OCI-LY1 (cell line): ENCODE measurements around the gene EIF4E3.

ENCODE experiments used
- H2AFZ ChIP-seq: fragments of 200-600 bp; sonication (generic), shearing (Covaris generic); 2 replicates; pipeline ENCODE4 v1.6.0; 2014; ENCODE audit warnings: antibody characterized with exemption, mild to moderate bottlenecking, low read length
- H3F3A ChIP-seq: fragments of 200-600 bp; sonication (generic), shearing (Covaris generic); 2 replicates; pipeline ENCODE4 v1.6.0; 2014; ENCODE audit warnings: mild to moderate bottlenecking, antibody characterized with exemption, low read length, moderate library complexity; ENCODE audit not compliant: insufficient read depth
- H3K27ac ChIP-seq: fragments of 200-600 bp; sonication (generic); 2 replicates; pipeline ENCODE4 v1.5.1; 2014; ENCODE audit warnings: low read length, mixed run types, mild to moderate bottlenecking, low read depth; ENCODE audit not compliant: poor library complexity, severe bottlenecking
- H3K27me3 ChIP-seq: fragments of 200-600 bp; sonication (generic); 2 replicates; pipeline ENCODE4 v1.6.0; 2014; ENCODE audit warnings: antibody characterized with exemption, mild to moderate bottlenecking, low read length, moderate library complexity; ENCODE audit not compliant: insufficient read depth
- H3K36me3 ChIP-seq: fragments of 200-600 bp; sonication (generic); 2 replicates; pipeline ENCODE4 v1.6.1; 2014; ENCODE audit warnings: mild to moderate bottlenecking, antibody characterized with exemption, low read length, moderate library complexity, mixed read lengths; ENCODE audit not compliant: insufficient read depth
- H3K4me1 ChIP-seq: fragments of 200-600 bp; sonication (generic); 2 replicates; pipeline ENCODE4 v1.5.1; 2014; ENCODE audit warnings: mild to moderate bottlenecking, low read length, moderate library complexity; ENCODE audit not compliant: insufficient read depth, severe bottlenecking
- H3K4me2 ChIP-seq: fragments of 200-600 bp; sonication (generic), shearing (Covaris generic); 2 replicates; pipeline ENCODE4 v1.6.1; 2014; ENCODE audit warnings: low read length
- H3K4me3 ChIP-seq: fragments of 200-600 bp; sonication (generic); 2 replicates; pipeline ENCODE4 v1.5.1; 2014; ENCODE audit warnings: low read length, low read depth, mild to moderate bottlenecking, mixed read lengths; ENCODE audit not compliant: poor library complexity, severe bottlenecking
- H3K79me2 ChIP-seq: fragments of 200-600 bp; shearing (Covaris generic); 2 replicates; pipeline ENCODE4 v1.6.1; 2016; ENCODE audit warnings: mixed run types, low read length, mixed read lengths; ENCODE audit not compliant: insufficient read depth
- H3K9ac ChIP-seq: fragments of 200-600 bp; sonication (generic), shearing (Covaris generic); 2 replicates; pipeline ENCODE4 v1.6.1; 2014; ENCODE audit warnings: mild to moderate bottlenecking, low read length, mixed read lengths
- H3K9me2 ChIP-seq: fragments of 200-600 bp; sonication (generic), shearing (Covaris generic); 2 replicates; pipeline ENCODE4 v1.6.1; 2014; ENCODE audit warnings: low read depth, mild to moderate bottlenecking, low read length, mixed read lengths
- H3K9me3 ChIP-seq: fragments of 200-600 bp; shearing (Covaris generic); 2 replicates; pipeline ENCODE4 v1.6.1; 2014; ENCODE audit warnings: low read length, mixed read lengths
- H4K20me1 ChIP-seq: fragments of 200-600 bp; sonication (generic), shearing (Covaris generic); 2 replicates; pipeline ENCODE4 v1.6.0; 2016; ENCODE audit warnings: mild to moderate bottlenecking, low read length; ENCODE audit not compliant: insufficient read depth
- EZH2 ChIP-seq: fragments of 200-600 bp; sonication (generic), shearing (Covaris generic); IDR thresholded peaks from 2 replicates; pipeline ENCODE4 v1.8.0; 2017; ENCODE audit warnings: borderline replicate concordance, mixed run types, mild to moderate bottlenecking, antibody characterized with exemption, low read length, moderate library complexity, mixed read lengths
- TF ChIP-seq, protein P1 (sequence below): fragments of 200-600 bp; sonication (generic), shearing (Covaris generic); IDR thresholded peaks from 2 replicates; pipeline ENCODE4 v1.5.1; 2017; ENCODE audit warnings: mild to moderate bottlenecking, antibody characterized with exemption, low read length, moderate library complexity, mixed read lengths

Gene EIF4E3

DNA sequence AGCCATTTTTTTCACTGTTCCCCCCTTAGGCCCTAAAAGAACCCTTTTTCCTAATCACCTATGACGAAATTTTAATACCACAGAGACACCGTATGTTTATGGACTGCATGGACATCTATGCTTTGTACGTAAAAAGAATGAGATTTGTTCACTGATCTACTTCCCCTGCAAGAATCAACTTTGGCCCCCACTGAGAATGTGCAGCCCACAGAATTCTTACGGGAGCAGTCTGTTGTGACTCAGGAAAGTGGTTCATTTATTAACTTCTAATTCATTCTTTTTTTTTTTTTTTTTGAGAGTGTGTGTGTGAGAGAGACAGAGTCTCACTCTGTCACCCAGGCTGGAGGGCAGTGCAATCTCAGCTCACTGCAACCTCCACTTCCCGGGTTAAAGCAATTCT lies 17.6 kb downstream of the EIF4E3 start:
- H2AFZ ChIP-seq: no peak overlapping the region
- H3K79me2 ChIP-seq: no peaks in the 10 kb centered on the region
- H3K4me1 ChIP-seq: no peaks in the 10 kb centered on the region
- no peak overlapping the region for H3K9ac ChIP-seq
- H3K9me2 ChIP-seq: no peaks in the 10 kb centered on the region
- H3K27ac ChIP-seq: no peak overlapping the region
- no peaks in the 10 kb centered on the region for H4K20me1 ChIP-seq
- H3K9me3 ChIP-seq: no peaks in the 10 kb centered on the region
- no peaks in the 10 kb centered on the region for H3K36me3 ChIP-seq
- H3F3A ChIP-seq: no peaks in the 10 kb centered on the region
- H3K4me2 ChIP-seq: no peak overlapping the region
- 0 out of 2 replicates have a peak, but pooled peaks cover 3% of the 10 kb centered on the region for H3K27me3 ChIP-seq
- no peak overlapping the region for H3K4me3 ChIP-seq
- TF ChIP-seq EZH2: no peak
- TF ChIP-seq, protein P1, sequence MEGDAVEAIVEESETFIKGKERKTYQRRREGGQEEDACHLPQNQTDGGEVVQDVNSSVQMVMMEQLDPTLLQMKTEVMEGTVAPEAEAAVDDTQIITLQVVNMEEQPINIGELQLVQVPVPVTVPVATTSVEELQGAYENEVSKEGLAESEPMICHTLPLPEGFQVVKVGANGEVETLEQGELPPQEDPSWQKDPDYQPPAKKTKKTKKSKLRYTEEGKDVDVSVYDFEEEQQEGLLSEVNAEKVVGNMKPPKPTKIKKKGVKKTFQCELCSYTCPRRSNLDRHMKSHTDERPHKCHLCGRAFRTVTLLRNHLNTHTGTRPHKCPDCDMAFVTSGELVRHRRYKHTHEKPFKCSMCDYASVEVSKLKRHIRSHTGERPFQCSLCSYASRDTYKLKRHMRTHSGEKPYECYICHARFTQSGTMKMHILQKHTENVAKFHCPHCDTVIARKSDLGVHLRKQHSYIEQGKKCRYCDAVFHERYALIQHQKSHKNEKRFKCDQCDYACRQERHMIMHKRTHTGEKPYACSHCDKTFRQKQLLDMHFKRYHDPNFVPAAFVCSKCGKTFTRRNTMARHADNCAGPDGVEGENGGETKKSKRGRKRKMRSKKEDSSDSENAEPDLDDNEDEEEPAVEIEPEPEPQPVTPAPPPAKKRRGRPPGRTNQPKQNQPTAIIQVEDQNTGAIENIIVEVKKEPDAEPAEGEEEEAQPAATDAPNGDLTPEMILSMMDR: no peak

DNA sequence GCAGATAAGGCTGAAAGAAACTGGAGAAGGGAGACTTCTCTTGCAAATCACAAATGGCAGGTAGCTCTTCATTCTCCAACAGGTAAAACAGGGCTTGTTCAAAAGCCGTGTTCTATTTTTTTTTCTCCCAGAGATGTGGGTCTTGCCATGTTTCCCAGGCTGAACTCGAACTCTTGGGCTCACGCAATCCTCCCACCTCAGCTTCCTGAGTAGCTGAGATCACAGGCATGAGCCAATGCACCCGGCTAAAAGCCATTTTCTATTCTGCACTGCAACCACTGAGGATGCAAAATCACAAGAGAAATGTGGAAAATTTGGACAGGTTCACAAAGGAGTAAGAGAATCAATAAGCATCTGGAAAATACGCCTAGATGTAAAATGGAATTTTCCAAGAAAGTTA lies 19.5 kb downstream of the EIF4E3 start:
- Histone ChIP-seq H3K9me2 (no peaks in the 10 kb centered on the region), H3K9ac (no peak overlapping the region), H3K4me1 (no peaks in the 10 kb centered on the region), H2AFZ (no peak overlapping the region), H3K27me3 (0 out of 2 replicates have a peak, but pooled peaks cover 3% of the 10 kb centered on the region), H3K79me2 (no peaks in the 10 kb centered on the region), H3K27ac (no peak overlapping the region), H3F3A (no peaks in the 10 kb centered on the region), H3K9me3 (no peaks in the 10 kb centered on the region), H3K4me2 (no peak overlapping the region), H3K4me3 (no peak overlapping the region), H4K20me1 (no peaks in the 10 kb centered on the region), H3K36me3 (no peaks in the 10 kb centered on the region)
- TF ChIP-seq EZH2: no peak
- TF ChIP-seq, protein P1: no peak

DNA sequence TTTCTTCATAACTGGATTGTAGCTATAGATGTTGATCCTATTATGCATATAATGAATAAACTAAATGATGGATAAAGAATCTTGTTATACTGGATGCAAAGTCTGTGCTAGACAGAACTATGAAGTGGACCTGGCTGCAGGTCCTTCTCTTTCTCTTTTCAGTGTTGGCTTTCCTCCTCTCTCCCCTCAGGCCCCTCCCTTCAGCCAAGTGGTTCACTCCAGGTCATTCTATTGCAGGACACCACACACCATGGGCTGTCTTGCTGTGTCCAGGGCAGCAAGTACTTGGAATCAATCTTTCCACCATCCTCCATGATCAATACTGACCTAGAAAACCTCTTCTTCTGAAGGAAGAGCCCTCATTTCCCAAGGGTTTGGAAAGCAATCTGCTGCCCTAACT lies 20.3 kb downstream of the EIF4E3 start:
- no peak overlapping the region for H3K9ac ChIP-seq
- H3K79me2 ChIP-seq: no peaks in the 10 kb centered on the region
- no peak overlapping the region for H3K27ac ChIP-seq
- H3K9me2 ChIP-seq: no peaks in the 10 kb centered on the region
- 0 out of 2 replicates have a peak, but pooled peaks cover 3% of the 10 kb centered on the region for H3K27me3 ChIP-seq
- no peaks in the 10 kb centered on the region for H4K20me1 ChIP-seq
- H3K4me1 ChIP-seq: no peaks in the 10 kb centered on the region
- no peaks in the 10 kb centered on the region for H3F3A ChIP-seq
- no peak overlapping the region for H3K4me2 ChIP-seq
- TF ChIP-seq EZH2: no peak
- TF ChIP-seq, protein P1: no peak
- no peak overlapping the region for H2AFZ ChIP-seq
- no peak overlapping the region for H3K4me3 ChIP-seq
- H3K36me3 ChIP-seq: no peaks in the 10 kb centered on the region
- no peaks in the 10 kb centered on the region for H3K9me3 ChIP-seq
